Left lung (tissue), 10 donors: ENCODE data around the gene LRRC10B. TPM values are rescaled to one million over a fixed set of nuclear protein-coding genes. Genes with fewer than 3 reads are reported as not detected.

Experiments
- ATAC-seq: fragments of 200-7000 bp; cut with Tn5 transposase; one replicate; pipeline ENCODE4 v1.9.1; 2020; ENCODE audit warnings: moderate library complexity
- DNase-seq, 4 donors: peaks; one replicate each; pipeline ENCODE4 v3.0.0-alpha.2; 2013 to 2020
- H3K27ac ChIP-seq, 2 donors: fragments of 200-600 bp; sonication (generic) in 1 of 2; one replicate each; pipeline versions ENCODE4 v1.5.0 to v1.8.0; 2020 to 2021
- H3K27me3 ChIP-seq, 2 donors: fragments of 200-600 bp; sonication (generic) in 1 of 2; one replicate each; pipeline versions ENCODE4 v1.5.0 to v1.8.0; 2020 to 2021
- H3K36me3 ChIP-seq, 2 donors: fragments of 200-600 bp; sonication (generic) in 1 of 2; one replicate each; pipeline versions ENCODE4 v1.5.0 to v1.8.0; 2020 to 2021
- H3K4me1 ChIP-seq, 2 donors: fragments of 200-600 bp; one replicate each; pipeline ENCODE4 v1.8.0; 2021
- H3K4me3 ChIP-seq, 2 donors: fragments of 200-600 bp; sonication (generic) in 1 of 2; one replicate each; pipeline versions ENCODE4 v1.5.0 to v1.8.0; 2020 to 2021; ENCODE audit warnings: mild to moderate bottlenecking in 1 of 2
- H3K9me3 ChIP-seq, 2 donors: fragments of 200-600 bp; sonication (generic) in 1 of 2; one replicate each; pipeline versions ENCODE4 v1.5.0 to v1.8.0; 2020 to 2021
- intact Hi-C, 2 donors: fragments of 100-400 bp; cut with DNase I; formaldehyde crosslinking; loops; one replicate each; pipeline versions ENCODE4 v1.11.2 to v1.14.2; 2022
- polyA plus RNA-seq, 6 donors: library from polyadenylated mRNA; unstranded; fragments of 120-200 nt; gene quantifications; one replicate each; pipeline ENCODE4 v1.2.1, GENCODE V29; 2013; ENCODE audit not compliant: insufficient read length in 6 of 6
- total RNA-seq, 2 donors: library from RNA; stranded (reverse); fragmentation: NEBNext Ultra II Directional; extraction: Animal tissue kit (Norgen Biotek cat#: 25700); gene quantifications; one replicate each; pipeline ENCODE4 v1.2.1, GENCODE V29; 2021
- TF ChIP-seq, protein P1 (sequence below), 2 donors: fragments of 200-600 bp; sonication (generic) in 1 of 2; IDR thresholded peaks; one replicate each; pipeline versions ENCODE4 v1.5.0 to v1.8.0; 2021; ENCODE audit warnings: antibody characterized with exemption in 2 of 2
- donor health status: DM: no; HTN: yes; CAD: no.
- donor health status: DM: no; HTN: no; CAD: no.

The LRRC10B gene
- total and polyA plus RNA-seq, 8 donors, result 0.29 to 5.5 (median 1.9) TPM

DNA sequence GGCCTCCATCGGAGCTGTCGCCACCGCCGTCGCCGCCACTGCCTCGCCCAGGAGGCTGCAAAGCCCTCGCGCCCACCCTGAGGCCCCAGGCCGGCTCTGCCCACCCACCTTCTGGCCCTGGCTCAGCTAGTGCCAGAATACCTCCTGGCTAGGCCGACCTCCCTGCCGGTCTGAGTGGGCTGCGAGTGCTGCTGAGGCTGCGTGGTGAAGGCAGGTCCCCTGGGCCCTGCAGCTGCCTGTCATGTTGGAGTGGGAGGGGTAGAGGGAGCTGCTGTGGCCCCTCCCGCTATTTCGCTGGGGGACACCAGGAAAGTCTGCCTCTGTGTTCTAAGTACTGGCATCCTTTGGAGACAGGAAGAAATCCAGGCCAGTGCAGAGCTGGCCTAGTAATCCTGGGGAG is 34.2 kb downstream of the LRRC10B start:
- no peaks in the 10 kb centered on the region for H3K4me1 ChIP-seq
- intact Hi-C loops, result no loop called here
- no peaks in the 10 kb centered on the region for H3K36me3 ChIP-seq
- no peak overlapping the region for H3K27ac ChIP-seq
- TF ChIP-seq, protein P1, sequence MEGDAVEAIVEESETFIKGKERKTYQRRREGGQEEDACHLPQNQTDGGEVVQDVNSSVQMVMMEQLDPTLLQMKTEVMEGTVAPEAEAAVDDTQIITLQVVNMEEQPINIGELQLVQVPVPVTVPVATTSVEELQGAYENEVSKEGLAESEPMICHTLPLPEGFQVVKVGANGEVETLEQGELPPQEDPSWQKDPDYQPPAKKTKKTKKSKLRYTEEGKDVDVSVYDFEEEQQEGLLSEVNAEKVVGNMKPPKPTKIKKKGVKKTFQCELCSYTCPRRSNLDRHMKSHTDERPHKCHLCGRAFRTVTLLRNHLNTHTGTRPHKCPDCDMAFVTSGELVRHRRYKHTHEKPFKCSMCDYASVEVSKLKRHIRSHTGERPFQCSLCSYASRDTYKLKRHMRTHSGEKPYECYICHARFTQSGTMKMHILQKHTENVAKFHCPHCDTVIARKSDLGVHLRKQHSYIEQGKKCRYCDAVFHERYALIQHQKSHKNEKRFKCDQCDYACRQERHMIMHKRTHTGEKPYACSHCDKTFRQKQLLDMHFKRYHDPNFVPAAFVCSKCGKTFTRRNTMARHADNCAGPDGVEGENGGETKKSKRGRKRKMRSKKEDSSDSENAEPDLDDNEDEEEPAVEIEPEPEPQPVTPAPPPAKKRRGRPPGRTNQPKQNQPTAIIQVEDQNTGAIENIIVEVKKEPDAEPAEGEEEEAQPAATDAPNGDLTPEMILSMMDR (IDR thresholded peaks at IDR 0.05), result no peak
- H3K27me3 ChIP-seq, result peaks cover 0 to 12% of the 10 kb centered on the region in 2 donors
- DNase-seq (peak in 1 of 4 donors; percentile 65), ATAC-seq (no peak)
- H3K9me3 ChIP-seq, result no peaks in the 10 kb centered on the region
- H3K4me3 ChIP-seq, result no peak overlapping the region

DNA sequence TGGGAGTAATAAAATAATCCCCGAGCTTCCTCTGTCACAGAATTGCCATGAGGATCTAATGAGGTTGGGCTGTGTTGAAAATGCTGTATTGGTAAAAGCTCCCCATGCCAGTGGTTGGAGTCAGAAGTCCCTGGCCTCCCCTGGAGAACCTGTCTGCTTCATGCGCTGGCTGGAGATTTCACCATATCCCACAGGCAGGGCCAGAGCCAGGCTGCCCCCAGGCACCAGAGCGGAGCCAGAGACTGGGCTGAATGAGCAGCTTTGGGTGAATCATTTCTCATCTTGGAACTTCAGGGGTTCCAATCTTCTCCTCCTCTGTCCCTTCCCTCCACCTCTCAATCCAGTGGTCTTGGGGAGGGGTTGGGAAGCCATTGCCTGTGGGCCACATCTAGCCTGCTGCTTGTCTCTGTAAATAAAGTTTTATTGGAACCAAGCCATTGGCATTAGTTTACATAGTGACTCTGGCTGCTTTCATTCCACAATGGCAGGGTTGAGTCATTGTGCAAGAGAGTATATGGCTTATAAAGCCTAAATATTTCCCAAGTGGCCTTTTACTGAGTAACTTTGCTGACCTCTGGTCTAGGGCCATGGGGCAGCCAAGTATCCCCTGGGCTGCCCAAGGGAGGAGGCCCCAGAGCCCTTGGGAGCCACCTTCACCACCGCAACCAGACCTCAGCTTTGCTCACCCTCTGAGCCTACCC is 35.2 kb downstream of the LRRC10B start:
- H3K4me3 ChIP-seq, result no peak overlapping the region
- TF ChIP-seq, protein P1 (IDR thresholded peaks at IDR 0.05), result no peak
- intact Hi-C loops, result no loop called here
- ATAC-seq (no peak), DNase-seq (peak in 1 of 4 donors; percentile 39)
- no peaks in the 10 kb centered on the region for H3K9me3 ChIP-seq
- no peaks in the 10 kb centered on the region for H3K4me1 ChIP-seq
- H3K27ac ChIP-seq, result no peak overlapping the region
- H3K27me3 ChIP-seq, result peaks cover 0 to 12% of the 10 kb centered on the region in 2 donors
- no peaks in the 10 kb centered on the region for H3K36me3 ChIP-seq

DNA sequence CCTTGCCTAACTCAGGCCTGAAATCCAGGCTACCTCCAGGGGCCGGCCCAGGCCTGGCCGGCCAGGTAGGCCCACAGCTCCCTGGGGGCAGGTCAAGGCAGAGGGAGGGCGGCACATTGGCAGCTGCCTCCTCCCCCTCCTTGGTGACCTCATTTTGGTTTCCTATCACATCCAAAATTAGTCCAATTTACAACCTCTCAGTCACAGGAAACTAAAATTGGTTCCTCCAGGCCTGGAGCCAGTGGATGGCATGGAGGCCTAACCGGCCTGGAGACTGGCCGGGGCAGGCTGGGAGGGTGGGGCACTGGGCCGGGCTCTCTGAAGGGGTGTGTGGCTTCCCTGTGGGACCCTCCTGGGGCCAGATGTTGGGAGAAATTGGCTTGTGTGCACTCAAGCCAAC is 35.9 kb downstream of the LRRC10B start:
- Histone ChIP-seq H3K4me3 (no peak overlapping the region), H3K27ac (no peak overlapping the region), H3K9me3 (no peaks in the 10 kb centered on the region), H3K36me3 (no peaks in the 10 kb centered on the region), H3K4me1 (no peaks in the 10 kb centered on the region), H3K27me3 (peaks cover 0 to 16% of the 10 kb centered on the region in 2 donors)
- DNase-seq (no peak), ATAC-seq (no peak)
- intact Hi-C loops, result no loop called here
- TF ChIP-seq, protein P1 (IDR thresholded peaks at IDR 0.05), result no peak

DNA sequence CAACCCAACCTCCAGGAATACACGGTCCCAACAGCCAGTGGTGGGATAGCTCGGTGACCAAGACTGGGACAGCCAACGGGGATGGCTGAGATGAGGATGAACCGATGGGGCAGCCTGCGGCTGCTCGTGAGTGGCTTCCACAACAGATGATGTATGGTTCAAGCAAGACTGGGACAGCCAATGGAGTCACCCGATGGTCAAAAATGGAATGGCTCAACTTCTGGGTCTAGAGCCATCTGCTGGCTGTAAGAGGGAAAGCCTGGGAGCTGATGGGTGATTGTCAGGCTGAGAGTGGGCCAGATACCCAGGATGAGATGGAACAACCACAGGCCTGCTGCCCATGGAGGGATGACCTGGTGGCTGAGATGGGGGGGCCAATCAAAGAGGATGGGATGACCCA is 36.8 kb downstream of the LRRC10B start:
- ATAC-seq (no peak), DNase-seq (no peak)
- no peak overlapping the region for H3K27ac ChIP-seq
- intact Hi-C loops, result no loop called here
- H3K4me1 ChIP-seq, result no peaks in the 10 kb centered on the region
- no peaks in the 10 kb centered on the region for H3K36me3 ChIP-seq
- peaks cover 0 to 20% of the 10 kb centered on the region in 2 donors for H3K27me3 ChIP-seq
- no peaks in the 10 kb centered on the region for H3K9me3 ChIP-seq
- H3K4me3 ChIP-seq, result no peak overlapping the region
- TF ChIP-seq, protein P1 (IDR thresholded peaks at IDR 0.05), result no peak

DNA sequence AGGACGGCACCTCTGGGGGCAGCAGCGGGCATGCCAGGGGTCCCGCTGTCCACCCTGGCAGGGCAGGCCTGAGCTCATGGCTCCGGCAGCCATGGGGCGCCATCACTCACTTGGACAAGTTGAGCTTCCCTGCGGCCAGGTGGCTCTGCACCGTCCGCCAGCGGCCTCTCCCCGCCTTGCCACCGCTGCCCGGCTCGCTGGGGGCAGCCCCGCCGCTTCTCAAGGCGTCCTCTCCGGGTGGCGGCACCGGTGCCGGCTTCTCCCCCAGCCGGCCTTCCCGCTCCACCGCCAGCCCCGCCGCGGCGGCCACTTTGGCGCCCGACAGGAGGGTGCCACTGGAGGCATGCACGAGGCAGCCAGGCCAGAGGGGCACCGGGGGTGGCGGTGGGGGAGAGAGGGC is 37.4 kb downstream of the LRRC10B start:
- H3K36me3 ChIP-seq, result no peaks in the 10 kb centered on the region
- ATAC-seq (no peak), DNase-seq (peak in 1 of 4 donors; percentile 60)
- H3K27me3 ChIP-seq, result peaks cover 0 to 22% of the 10 kb centered on the region in 2 donors
- TF ChIP-seq, protein P1 (IDR thresholded peaks at IDR 0.05), result no peak
- intact Hi-C loops, result no loop called here
- H3K9me3 ChIP-seq, result no peaks in the 10 kb centered on the region
- no peak overlapping the region for H3K4me3 ChIP-seq
- no peaks in the 10 kb centered on the region for H3K4me1 ChIP-seq
- no peak overlapping the region for H3K27ac ChIP-seq
